Nephron progenitor cell (in vitro differentiated cells): ENCODE measurements around the gene JAZF1.

ENCODE experiments used
- DNase-seq: peaks from one replicate; pipeline ENCODE4 v3.0.0; 2021
- H3K27ac Mint-ChIP-seq: 2 replicates; pipeline ENCODE4 v1.8.0; 2021; ENCODE audit warnings: mild to moderate bottlenecking, moderate library complexity, mixed read lengths
- H3K27me3 Mint-ChIP-seq: 2 replicates; pipeline ENCODE4 v1.8.0; 2021; ENCODE audit warnings: mild to moderate bottlenecking, low read depth, mixed read lengths; ENCODE audit not compliant: poor library complexity
- H3K36me3 Mint-ChIP-seq: 2 replicates; pipeline ENCODE4 v1.8.0; 2021; ENCODE audit warnings: low read depth, mixed read lengths
- H3K4me1 Mint-ChIP-seq: 2 replicates; pipeline ENCODE4 v1.8.0; 2021; ENCODE audit warnings: mixed read lengths
- H3K4me3 Mint-ChIP-seq: 2 replicates; pipeline ENCODE4 v1.8.0; 2021; ENCODE audit warnings: mild to moderate bottlenecking, moderate library complexity, mixed read lengths
- H3K9me3 Mint-ChIP-seq: 2 replicates; pipeline ENCODE4 v1.8.0; 2021; ENCODE audit warnings: mild to moderate bottlenecking, moderate library complexity, mixed read lengths
- TF ChIP-seq, protein P1 (sequence below): fragments of 200-600 bp; sonication (generic); IDR thresholded peaks from 2 replicates; pipeline ENCODE4 v1.5.0; 2021; ENCODE audit warnings: antibody characterized with exemption

JAZF1 gene

DNA sequence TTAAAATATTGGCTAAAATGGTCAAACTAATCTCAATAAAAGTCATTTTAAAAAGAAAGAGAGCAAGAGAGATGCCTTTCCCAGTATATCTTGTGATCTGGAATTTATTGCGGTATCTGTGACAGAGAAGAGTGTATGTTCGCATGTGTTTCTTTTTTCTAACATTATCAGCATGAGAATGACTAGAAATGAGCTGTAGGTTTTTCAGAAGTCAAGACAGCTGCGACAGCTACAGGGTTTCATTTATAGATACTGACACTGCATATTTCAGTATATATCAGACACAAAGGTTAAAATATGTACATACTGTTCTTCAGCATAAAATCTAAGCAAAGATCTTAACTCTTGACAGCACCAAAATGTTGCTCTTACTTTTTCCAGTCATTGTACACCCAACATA, 215.8 kb downstream of the JAZF1 start:
- peaks cover 13% of the 10 kb centered on the region for H3K27me3 Mint-ChIP-seq
- no peaks in the 10 kb centered on the region for H3K9me3 Mint-ChIP-seq
- peaks cover 8% of the 10 kb centered on the region for H3K4me1 Mint-ChIP-seq
- H3K4me3 Mint-ChIP-seq, result no peak overlapping the region
- DNase-seq, result no peak
- TF ChIP-seq, protein P1, sequence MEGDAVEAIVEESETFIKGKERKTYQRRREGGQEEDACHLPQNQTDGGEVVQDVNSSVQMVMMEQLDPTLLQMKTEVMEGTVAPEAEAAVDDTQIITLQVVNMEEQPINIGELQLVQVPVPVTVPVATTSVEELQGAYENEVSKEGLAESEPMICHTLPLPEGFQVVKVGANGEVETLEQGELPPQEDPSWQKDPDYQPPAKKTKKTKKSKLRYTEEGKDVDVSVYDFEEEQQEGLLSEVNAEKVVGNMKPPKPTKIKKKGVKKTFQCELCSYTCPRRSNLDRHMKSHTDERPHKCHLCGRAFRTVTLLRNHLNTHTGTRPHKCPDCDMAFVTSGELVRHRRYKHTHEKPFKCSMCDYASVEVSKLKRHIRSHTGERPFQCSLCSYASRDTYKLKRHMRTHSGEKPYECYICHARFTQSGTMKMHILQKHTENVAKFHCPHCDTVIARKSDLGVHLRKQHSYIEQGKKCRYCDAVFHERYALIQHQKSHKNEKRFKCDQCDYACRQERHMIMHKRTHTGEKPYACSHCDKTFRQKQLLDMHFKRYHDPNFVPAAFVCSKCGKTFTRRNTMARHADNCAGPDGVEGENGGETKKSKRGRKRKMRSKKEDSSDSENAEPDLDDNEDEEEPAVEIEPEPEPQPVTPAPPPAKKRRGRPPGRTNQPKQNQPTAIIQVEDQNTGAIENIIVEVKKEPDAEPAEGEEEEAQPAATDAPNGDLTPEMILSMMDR, result no peak
- no peaks in the 10 kb centered on the region for H3K36me3 Mint-ChIP-seq
- no peak overlapping the region for H3K27ac Mint-ChIP-seq

- no peak overlapping the region for H3K4me3 Mint-ChIP-seq
- no peaks in the 10 kb centered on the region for H3K9me3 Mint-ChIP-seq
- no peaks in the 10 kb centered on the region for H3K36me3 Mint-ChIP-seq
- TF ChIP-seq, protein P1, result no peak
- H3K4me1 Mint-ChIP-seq, result no peaks in the 10 kb centered on the region
- DNase-seq, result no peak
- no peak overlapping the region for H3K27ac Mint-ChIP-seq
- H3K27me3 Mint-ChIP-seq, result peaks cover 16% of the 10 kb centered on the region
Observed at GRCh38 chr7:27963056-27963455, 217.5 kb downstream of the JAZF1 start.

GRCh38 chr7:27962273-27962672, 218.3 kb downstream of the JAZF1 start:
- no peak for DNase-seq
- Mint-ChIP-seq H3K27me3 (peaks cover 21% of the 10 kb centered on the region), H3K36me3 (no peaks in the 10 kb centered on the region), H3K4me1 (no peaks in the 10 kb centered on the region), H3K4me3 (no peak overlapping the region), H3K27ac (no peak overlapping the region), H3K9me3 (no peaks in the 10 kb centered on the region)
- TF ChIP-seq, protein P1, result no peak

DNA sequence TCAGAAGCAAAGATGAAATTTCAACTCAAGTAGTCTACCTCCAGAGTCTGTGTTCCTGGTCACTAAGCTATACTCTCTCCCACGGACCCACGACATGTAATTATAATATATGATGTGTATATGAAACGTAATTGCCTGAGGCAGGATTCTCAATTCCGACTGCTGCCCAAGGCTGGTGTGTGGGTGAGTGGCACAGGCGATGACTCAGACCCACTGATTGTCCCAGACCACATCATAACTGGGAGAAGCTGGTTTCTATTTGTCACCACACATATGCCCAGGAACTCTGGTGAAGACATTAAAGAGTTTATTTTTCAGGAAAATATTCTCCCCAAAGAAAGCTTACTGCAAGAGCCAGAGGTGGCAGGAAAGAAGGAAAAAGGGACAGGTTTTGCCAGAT, 219.3 kb downstream of the JAZF1 start:
- H3K27ac Mint-ChIP-seq, result no peak overlapping the region
- DNase-seq, result no peak
- H3K4me1 Mint-ChIP-seq, result peaks cover 6% of the 10 kb centered on the region
- no peak overlapping the region for H3K4me3 Mint-ChIP-seq
- TF ChIP-seq, protein P1, result no peak
- peaks cover 15% of the 10 kb centered on the region for H3K27me3 Mint-ChIP-seq
- no peaks in the 10 kb centered on the region for H3K9me3 Mint-ChIP-seq
- no peaks in the 10 kb centered on the region for H3K36me3 Mint-ChIP-seq

DNA sequence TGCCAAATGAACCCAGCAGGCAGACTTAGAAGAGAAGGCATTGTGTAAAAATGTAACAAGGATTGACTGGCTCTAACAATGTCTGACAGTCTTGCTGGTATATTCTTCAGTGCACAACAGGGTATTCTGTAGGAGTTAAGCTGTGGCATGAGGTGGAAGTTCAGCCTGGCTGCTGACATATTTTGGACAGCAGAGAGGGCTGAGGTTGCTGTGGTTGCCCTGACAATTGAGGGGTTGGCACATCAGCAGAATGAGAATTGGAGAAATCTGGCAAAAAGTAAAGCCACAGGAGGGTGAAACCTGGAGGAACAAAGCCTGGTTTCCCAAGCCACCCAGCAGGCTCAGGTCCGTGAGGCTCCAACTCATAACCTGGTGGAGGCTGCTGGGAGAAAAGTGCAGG, 220.2 kb downstream of the JAZF1 start:
- Mint-ChIP-seq H3K36me3 (no peaks in the 10 kb centered on the region), H3K27me3 (peaks cover 15% of the 10 kb centered on the region), H3K4me1 (peaks cover 14% of the 10 kb centered on the region), H3K9me3 (no peaks in the 10 kb centered on the region), H3K27ac (no peak overlapping the region), H3K4me3 (no peak overlapping the region)
- TF ChIP-seq, protein P1, result no peak
- DNase-seq, result no peak

- Mint-ChIP-seq H3K9me3 (no peaks in the 10 kb centered on the region), H3K4me3 (no peak overlapping the region), H3K4me1 (peaks cover 20% of the 10 kb centered on the region), H3K36me3 (no peaks in the 10 kb centered on the region), H3K27ac (no peak overlapping the region), H3K27me3 (peaks cover 15% of the 10 kb centered on the region)
- TF ChIP-seq, protein P1, result no peak
- no peak for DNase-seq
Observed at GRCh38 chr7:27958933-27959548, 221.6 kb downstream of the JAZF1 start.
